AG09309 (cell line): ENCODE measurements around the gene SLC38A11.

Experiments used
- DNase-seq: peaks from one replicate; pipeline ENCODE4 v3.0.0-alpha.2; 2010; ENCODE audit warnings: low read depth
- H3K4me3 ChIP-seq: 2 replicates; pipeline ENCODE4 v1.5.1; 2011; ENCODE audit warnings: mild to moderate bottlenecking, low read depth, low read length, moderate library complexity; ENCODE audit not compliant: control insufficient read depth
- TF ChIP-seq, protein P1 (sequence below): IDR thresholded peaks from 2 replicates; pipeline ENCODE4 v1.5.1; 2011; ENCODE audit warnings: mild to moderate bottlenecking, low read depth, low read length, inconsistent platforms; ENCODE audit not compliant: insufficient read depth, control insufficient read depth; ENCODE audit errors: missing control alignments

The SLC38A11 gene

DNA sequence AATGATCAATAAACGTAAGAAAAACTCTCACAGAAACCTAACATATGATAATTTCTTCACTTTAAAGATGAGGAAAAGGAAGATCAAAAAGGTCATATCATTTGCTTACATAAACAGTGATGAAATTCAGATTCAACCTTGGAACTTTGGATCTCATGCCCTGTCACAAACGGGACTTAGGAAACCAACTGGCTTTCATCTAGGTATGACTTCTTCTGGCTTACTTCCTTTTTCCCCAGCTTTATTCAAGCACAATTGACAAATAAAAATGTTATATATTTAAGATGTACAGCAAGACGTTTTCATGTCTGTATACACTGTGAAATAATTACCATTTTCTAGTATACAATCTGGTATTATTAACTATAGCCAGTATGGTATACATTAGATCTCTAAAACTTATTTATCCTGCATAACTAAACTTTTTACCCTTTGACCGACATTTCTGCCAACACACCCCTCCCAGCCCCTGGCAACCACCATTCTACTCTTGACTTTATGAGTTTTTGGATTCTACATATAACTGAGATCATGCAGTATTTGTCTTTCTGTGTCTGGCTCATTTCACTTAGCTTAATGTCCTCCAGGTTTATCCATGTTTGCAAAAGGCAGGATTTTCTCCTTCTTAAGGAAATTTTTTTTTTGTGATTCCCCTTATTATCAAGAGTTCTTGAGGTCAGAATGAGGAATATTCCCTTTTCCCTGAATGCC, 67.7 kb downstream of the SLC38A11 start:
- TF ChIP-seq, protein P1, sequence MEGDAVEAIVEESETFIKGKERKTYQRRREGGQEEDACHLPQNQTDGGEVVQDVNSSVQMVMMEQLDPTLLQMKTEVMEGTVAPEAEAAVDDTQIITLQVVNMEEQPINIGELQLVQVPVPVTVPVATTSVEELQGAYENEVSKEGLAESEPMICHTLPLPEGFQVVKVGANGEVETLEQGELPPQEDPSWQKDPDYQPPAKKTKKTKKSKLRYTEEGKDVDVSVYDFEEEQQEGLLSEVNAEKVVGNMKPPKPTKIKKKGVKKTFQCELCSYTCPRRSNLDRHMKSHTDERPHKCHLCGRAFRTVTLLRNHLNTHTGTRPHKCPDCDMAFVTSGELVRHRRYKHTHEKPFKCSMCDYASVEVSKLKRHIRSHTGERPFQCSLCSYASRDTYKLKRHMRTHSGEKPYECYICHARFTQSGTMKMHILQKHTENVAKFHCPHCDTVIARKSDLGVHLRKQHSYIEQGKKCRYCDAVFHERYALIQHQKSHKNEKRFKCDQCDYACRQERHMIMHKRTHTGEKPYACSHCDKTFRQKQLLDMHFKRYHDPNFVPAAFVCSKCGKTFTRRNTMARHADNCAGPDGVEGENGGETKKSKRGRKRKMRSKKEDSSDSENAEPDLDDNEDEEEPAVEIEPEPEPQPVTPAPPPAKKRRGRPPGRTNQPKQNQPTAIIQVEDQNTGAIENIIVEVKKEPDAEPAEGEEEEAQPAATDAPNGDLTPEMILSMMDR: no peak
- no peak for DNase-seq
- no peak overlapping the region for H3K4me3 ChIP-seq

DNA sequence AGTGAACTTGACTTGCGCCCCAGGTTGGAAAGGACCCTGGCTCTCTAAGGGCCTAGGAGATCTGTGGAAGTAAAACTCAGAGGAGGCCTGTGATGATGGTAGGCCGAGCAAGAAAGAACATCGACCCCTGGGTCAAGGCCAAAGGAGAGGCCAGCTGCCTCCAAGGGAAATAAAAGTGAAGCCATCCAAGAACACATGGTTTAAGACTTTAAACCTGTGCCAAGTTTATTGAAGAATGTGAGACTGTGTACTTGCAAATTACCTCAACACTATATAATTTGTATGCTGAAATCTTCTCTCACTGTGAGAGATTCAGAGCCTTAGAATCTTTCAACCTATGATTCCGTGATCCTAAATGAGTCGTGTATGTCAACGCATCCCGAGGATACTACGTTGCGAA, 73.0 kb downstream of the SLC38A11 start:
- DNase-seq: no peak
- TF ChIP-seq, protein P1: no peak
- H3K4me3 ChIP-seq: no peak overlapping the region

DNA sequence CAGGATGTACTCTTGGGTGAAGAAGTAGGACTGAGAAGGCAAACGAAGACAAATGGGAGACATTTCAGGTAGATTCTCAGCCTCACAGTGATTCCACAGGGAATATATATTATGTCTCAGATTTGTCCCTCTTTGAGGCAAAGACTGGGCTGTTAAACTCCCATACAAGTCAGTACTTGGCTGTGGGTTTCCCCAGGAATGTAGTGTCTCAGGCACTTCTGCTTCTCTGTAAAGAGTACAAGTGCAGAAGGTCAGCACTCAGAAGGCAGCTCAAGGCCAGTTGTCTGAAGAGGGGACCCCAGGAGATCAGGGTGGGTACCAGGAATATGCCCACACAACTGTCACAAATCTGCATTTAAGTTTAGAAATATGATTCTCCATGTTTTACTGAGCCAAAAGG, 73.8 kb downstream of the SLC38A11 start:
- DNase-seq: no peak
- TF ChIP-seq, protein P1: no peak
- no peak overlapping the region for H3K4me3 ChIP-seq

DNA sequence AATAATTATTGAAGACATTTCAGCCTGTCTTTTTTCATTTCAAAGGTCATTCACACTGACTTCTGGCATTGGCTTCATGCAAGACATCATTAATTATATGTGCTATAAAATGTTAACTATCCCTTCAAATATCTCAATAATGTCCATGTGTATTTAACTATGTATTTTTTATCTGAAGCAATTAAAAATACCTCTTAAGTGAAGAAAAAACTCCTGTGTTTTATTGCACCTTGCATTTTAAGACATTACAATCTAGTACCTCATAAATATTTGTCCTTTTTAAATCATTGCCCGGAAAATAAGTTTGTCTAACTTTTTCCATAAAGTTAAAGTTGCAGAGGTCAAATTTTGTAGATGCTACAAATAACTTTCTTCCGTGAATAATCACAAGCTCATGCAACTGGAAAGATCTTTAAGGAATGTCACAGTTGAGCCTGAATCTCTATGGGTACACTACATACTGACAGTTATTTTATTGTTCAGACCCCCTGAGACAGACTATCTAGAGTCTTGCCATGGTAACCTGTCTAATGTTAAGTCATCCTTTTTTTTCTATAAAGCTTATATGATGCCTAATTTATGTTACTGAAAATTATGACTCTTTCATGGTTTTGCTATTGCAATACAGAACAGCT, 75.3 kb downstream of the SLC38A11 start:
- TF ChIP-seq, protein P1: no peak
- DNase-seq: no peak
- no peak overlapping the region for H3K4me3 ChIP-seq

DNA sequence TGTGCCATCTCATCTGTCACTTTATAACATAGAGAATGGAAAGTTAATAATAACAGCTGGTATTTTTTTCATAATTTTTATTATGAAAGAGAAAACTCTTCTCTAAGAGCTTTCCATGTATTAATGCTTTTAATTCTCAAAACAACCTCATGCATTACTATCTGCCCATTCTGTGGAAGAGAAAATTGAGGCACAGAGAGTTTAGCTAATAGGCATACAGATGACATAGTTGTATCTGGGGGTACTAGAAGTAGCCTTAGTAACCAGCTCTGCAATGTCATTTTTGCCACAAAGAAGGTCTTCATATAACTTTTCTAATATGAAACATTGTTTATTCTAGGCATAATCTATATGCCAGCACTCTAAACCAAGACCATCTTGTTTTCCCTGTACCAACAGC, 77.4 kb downstream of the SLC38A11 start:
- TF ChIP-seq, protein P1: no peak
- no peak overlapping the region for H3K4me3 ChIP-seq

DNA sequence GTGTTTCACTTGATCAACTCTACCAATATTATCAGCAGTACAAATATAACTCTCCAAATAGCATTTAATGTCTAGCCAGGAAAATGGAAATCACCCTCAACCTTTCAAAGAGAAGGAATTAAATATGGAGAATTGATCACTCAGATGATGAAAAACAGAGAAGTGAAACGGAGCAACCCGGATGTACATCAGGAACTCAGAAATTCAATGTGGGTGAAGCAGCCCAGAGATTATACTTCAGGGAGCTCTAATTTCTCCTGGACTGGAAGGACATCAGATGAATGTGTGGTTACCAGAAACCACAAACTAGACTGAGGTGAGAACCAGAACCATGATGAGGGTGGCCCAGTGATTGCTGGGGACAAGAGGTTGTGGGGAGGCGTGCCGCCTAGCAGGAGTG, 78.2 kb downstream of the SLC38A11 start:
- H3K4me3 ChIP-seq: no peak overlapping the region
- DNase-seq: no peak
- TF ChIP-seq, protein P1: no peak

More for the DNA sequence above, 77.4 kb downstream of the SLC38A11 start:
- no peak for DNase-seq
